ENCODE measurements around the gene PLEK2.

DNA sequence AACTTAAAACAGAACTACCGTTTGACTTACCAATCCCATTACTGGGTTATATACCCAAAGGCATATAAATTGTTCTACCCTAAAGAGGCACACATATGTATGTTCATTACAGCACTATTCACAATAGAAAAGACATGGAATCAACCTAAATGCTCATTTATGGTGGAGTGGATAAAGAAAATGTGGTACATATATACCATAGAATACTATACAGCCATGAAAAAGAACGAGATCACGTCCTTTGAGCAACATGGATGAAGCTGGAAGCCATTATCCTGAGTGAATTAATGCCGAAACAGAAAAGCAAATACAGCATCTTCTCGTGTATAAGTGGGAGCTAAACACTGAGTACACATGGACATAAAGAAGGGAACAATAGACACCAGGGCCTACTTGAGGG, 44.8 kb upstream of the PLEK2 start:
- TF ChIP-seq, protein P1, sequence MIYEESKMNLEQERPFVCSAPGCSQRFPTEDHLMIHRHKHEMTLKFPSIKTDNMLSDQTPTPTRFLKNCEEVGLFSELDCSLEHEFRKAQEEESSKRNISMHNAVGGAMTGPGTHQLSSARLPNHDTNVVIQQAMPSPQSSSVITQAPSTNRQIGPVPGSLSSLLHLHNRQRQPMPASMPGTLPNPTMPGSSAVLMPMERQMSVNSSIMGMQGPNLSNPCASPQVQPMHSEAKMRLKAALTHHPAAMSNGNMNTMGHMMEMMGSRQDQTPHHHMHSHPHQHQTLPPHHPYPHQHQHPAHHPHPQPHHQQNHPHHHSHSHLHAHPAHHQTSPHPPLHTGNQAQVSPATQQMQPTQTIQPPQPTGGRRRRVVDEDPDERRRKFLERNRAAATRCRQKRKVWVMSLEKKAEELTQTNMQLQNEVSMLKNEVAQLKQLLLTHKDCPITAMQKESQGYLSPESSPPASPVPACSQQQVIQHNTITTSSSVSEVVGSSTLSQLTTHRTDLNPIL (CRISPR knock-in tag; IDR thresholded peaks at IDR 0.05; ENCODE audit: low read depth), result no peak
- no peak for TF ChIP-seq ZFP3 (CRISPR knock-in tag; IDR thresholded peaks at IDR 0.05)
- TF ChIP-seq TSHZ2 (CRISPR knock-in tag; IDR thresholded peaks at IDR 0.05), result no peak
- peak; percentile 84 for TF ChIP-seq ZNF8 (CRISPR knock-in tag; IDR thresholded peaks at IDR 0.05)
- TF ChIP-seq ARNTL (CRISPR knock-in tag; IDR thresholded peaks at IDR 0.05; ENCODE audit: borderline replicate concordance, low read depth), result no peak
- TF ChIP-seq PPARA (CRISPR knock-in tag; IDR thresholded peaks at IDR 0.05; ENCODE audit: borderline replicate concordance), result no peak
- TF ChIP-seq ZC3H10 (CRISPR knock-in tag; IDR thresholded peaks at IDR 0.05), result no peak
- TF ChIP-seq, protein P2, sequence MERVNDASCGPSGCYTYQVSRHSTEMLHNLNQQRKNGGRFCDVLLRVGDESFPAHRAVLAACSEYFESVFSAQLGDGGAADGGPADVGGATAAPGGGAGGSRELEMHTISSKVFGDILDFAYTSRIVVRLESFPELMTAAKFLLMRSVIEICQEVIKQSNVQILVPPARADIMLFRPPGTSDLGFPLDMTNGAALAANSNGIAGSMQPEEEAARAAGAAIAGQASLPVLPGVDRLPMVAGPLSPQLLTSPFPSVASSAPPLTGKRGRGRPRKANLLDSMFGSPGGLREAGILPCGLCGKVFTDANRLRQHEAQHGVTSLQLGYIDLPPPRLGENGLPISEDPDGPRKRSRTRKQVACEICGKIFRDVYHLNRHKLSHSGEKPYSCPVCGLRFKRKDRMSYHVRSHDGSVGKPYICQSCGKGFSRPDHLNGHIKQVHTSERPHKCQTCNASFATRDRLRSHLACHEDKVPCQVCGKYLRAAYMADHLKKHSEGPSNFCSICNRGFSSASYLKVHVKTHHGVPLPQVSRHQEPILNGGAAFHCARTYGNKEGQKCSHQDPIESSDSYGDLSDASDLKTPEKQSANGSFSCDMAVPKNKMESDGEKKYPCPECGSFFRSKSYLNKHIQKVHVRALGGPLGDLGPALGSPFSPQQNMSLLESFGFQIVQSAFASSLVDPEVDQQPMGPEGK (CRISPR knock-in tag; IDR thresholded peaks at IDR 0.05; ENCODE audit: borderline replicate concordance), result no peak
- no peak for TF ChIP-seq ISL1 (CRISPR knock-in tag; IDR thresholded peaks at IDR 0.05)
